CMK (cell line): Measurements from ENCODE around the gene PLCXD1.
"Not testable (repeated sequence)": the region's sequence is repeated elsewhere in the genome, so short reads cannot be mapped to it uniquely, and the experiment has no call there.

Experiments
- DNase-seq: peaks from one replicate; pipeline ENCODE4 v3.0.0-alpha.2; 2010; ENCODE audit warnings: low read depth

The PLCXD1 gene

GRCh38 chrX:351324-351641 lies 70.1 kb downstream of the PLCXD1 start:
- DNase-seq: not testable (repeated sequence)

GRCh38 chrX:351736-352135 lies 70.6 kb downstream of the PLCXD1 start:
- DNase-seq: no peak

- DNase-seq: no peak
Measured at GRCh38 chrX:352181-352580, 71.0 kb downstream of the PLCXD1 start.

GRCh38 chrX:352582-353314 lies 71.6 kb downstream of the PLCXD1 start:
- no peak for DNase-seq
